GM21526 (cell line): Measurements from ENCODE around the gene TBL1XR1.
"Not testable (repeated sequence)": the region's sequence is repeated elsewhere in the genome, so short reads cannot be mapped to it uniquely, and the experiment has no call there.

ENCODE experiments used
- ATAC-seq: cut with Tn5 transposase; IDR thresholded peaks from one replicate; pipeline ENCODE4 v1.9.1; 2021; ENCODE audit warnings: moderate library complexity; ENCODE audit not compliant: unreplicated experiment, low FRiP score

The TBL1XR1 gene

DNA sequence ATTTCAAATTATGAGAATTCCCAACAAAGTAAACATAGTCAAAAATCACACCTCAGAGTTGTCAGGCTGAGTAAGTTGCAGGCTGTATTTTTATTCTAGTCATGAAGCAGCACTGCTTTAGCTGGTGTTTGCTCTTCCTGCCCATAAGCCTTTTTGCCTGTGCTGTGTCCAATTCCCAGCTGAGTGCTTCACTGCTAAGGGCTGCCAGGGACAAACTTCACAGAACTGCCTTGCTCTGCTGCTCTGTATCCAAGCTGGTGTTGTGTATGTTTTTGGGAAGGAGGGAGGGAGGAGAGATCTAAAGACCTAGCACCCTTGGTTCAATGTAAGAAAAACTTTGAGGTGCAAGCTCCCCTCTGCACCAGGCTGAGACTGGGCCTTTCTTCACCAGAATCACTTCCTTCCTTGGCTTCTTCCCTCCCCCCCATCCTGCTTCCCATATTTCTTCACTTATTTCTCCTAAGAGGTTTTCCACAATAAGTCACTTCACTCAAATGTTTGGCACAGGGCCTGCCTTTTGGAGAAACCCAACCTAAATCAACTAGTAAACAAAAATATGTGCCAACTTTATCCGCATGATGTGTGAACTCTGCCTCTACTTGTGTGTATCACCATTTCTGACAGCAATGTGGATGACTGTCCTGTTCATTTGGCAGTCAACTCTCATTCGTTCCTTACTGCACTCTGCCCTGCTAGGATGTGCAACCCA is 156.1 kb downstream of the TBL1XR1 start:
- ATAC-seq, result no peak

DNA sequence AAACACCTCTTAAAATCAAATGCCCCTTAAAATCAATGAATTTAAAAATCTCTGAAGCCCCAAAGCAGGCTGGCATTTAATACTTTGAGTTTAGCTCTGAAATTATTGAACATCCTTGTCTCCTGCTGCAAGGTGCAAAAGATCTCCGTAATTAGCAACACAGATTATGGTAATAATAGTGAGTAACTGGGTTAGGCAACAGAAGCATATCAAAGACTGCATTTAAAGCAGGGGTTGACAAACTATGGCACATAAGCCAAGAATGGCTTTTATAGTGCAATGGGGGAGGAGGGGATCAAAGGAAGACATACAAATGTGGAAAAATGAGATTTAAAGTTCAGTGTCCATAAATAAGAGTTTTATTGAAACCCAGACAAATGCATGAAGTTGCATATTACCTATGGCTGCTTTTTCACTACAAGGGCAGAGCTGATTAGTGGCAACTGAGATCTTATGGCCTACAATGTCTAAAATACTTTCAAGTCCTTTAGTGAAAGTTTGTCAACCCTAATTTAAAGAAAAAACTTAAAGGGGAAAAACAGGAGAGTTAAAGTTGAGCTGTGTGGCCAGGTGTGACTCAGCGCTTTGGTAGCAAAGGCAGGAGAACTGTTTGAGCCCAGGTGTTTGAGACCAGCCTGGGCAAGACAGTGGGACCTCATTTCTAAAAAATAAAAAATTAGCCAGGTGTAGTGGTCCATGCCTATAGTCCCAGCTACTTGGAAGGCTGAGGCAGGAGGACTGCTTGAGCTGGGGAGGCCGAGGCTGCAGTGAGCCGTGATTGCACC is 157.6 kb downstream of the TBL1XR1 start:
- ATAC-seq, result no peak

GRCh38 chr3:177037241-177037640 is 160.0 kb downstream of the TBL1XR1 start:
- ATAC-seq, result no peak

- ATAC-seq, result no peak
These were observed 161.6 kb downstream of the TBL1XR1 start for GRCh38 chr3:177035676-177036075.

- no peak for ATAC-seq
These were observed 162.3 kb downstream of the TBL1XR1 start for GRCh38 chr3:177034832-177035475.

DNA sequence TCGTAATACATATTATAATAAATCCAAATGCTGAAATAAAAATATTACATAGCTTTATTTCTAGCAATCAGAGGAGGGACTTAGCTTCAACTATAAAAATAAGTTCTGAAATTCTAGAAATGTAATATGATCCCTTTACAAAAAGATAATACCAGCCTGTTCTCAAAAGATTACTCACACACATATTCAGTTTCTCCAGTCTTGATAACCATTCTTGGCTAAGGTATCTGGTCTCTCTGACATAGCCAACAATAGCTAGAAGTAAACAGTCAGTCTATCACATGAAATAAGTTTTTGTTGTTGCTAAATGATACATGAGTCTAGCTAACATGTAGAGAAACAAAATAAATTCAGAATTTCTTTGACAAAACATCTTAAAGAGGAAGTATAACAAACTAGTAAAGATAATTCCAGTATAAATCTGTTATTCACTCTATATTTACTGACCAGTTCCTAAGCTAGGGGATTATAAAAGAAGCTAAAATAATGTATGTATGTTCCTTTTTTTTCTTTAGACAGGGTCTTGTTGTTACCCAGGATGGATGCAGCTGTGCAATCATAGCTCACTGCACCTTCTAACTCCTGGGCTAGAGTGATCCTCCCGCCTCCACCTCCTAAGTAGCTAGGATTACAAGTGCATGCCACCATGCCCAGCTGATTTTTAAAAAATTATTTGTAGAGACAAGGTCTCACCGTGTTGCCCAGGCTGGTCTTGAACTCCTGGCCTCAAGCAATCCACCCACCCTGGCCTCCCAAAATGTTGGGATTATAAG is 170.6 kb downstream of the TBL1XR1 start:
- no peak for ATAC-seq

GRCh38 chr3:177015881-177016280 is 181.4 kb downstream of the TBL1XR1 start:
- no peak for ATAC-seq

- no peak for ATAC-seq
These were observed 183.5 kb downstream of the TBL1XR1 start for GRCh38 chr3:177013681-177014280.

DNA sequence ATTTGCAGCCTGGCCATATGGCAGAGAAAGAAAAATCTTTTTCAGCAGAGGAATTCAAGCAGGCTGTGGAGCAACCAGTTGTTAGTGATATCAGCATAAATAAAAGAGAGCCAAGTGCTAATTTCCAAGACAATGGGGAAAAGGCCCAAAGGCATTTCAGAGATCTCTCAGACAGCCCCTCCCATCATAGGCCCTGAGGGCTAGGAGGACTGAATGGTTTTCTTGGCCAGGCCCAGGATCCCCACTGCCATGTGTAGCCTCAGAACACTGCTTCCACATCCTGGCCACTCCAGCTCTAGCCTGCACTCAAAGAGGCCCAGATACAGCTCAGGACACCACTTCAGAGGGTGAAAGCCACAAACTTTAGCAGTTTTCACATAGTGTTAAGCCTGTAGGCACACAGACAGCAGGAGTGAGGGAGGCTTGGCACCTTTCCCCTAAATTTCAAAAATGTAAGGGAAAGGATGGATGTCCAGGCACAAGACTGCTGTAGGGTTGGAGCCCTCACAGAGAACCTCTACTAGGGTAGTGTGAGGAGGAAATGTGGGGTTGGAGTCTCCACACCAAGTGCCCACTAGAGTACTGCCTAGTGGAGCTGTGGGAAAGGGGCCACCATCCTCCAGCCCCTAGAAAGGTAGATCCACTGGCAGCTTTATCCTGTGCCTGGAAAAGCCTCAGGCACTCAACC is 191.4 kb downstream of the TBL1XR1 start:
- no peak for ATAC-seq

- ATAC-seq, result not testable (repeated sequence)
These were observed 197.1 kb downstream of the TBL1XR1 start for GRCh38 chr3:177000159-177000558.

DNA sequence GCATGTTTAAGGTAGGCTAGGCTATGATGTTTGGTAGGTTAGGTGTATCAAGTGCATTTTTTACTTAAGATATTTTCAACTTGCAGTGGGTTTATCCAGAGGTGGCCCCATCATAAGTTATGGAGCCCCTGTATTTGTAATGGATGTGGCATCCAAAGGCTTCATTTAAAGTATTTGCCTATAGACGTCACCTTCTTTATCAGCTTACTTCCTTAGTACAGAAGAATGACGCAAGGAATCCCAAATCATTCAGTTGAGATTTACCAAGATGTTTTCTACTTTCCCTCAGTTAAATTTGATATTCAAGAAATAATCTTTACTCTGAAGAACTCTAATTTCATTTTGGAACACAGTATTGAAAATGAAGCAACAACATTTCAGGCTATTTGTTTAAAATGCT is 201.3 kb downstream of the TBL1XR1 start:
- no peak for ATAC-seq

GRCh38 chr3:176994891-176995781 is 202.1 kb downstream of the TBL1XR1 start:
- no peak for ATAC-seq

GRCh38 chr3:176994393-176994792 is 202.9 kb downstream of the TBL1XR1 start:
- ATAC-seq, result no peak

GRCh38 chr3:176992978-176993377 is 204.3 kb downstream of the TBL1XR1 start:
- no peak for ATAC-seq

- no peak for ATAC-seq
These were observed 204.7 kb downstream of the TBL1XR1 start for GRCh38 chr3:176992565-176992964.

- no peak for ATAC-seq
These were observed 208.5 kb downstream of the TBL1XR1 start for GRCh38 chr3:176988795-176989194.

DNA sequence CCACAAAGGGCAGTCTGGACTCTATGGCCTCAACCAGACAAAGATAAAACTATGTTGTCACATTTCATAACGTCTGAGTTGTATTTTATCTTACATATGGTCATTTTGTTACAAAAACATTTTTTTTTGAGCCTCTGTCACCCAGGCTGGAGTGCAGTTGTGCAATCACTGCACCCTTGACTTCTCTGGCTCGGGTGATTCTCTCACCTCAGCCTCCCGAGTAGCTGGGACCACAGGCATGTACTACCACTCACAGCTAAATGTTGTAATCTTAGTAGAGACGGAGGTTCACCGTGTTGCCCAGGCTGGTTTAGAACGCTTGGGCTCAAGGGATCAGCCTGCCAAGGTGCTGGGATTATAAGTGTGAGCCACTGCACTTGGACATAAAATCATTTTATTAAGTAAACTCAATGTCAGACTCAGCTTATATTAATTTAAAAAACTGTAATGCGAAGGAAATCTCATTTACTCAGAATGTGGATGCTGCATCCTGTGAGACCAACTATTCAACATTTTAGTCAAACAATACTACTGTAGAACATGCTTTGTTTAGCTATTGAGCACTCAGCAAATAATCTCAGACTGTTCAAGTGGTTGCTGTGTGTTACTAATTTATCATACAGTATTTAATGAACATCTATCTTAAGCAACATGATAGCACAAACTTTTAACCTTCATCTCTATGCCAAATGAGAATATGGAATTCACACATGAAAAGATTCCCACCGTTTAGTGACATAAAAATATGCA is 209.2 kb downstream of the TBL1XR1 start:
- no peak for ATAC-seq

GRCh38 chr3:176978441-176978840 is 218.8 kb downstream of the TBL1XR1 start:
- no peak for ATAC-seq
